CMK (cell line): ENCODE measurements around the gene MAP2K3.

Source experiments
- DNase-seq: peaks from one replicate; pipeline ENCODE4 v3.0.0-alpha.2; 2010; ENCODE audit warnings: low read depth

The MAP2K3 gene

DNA sequence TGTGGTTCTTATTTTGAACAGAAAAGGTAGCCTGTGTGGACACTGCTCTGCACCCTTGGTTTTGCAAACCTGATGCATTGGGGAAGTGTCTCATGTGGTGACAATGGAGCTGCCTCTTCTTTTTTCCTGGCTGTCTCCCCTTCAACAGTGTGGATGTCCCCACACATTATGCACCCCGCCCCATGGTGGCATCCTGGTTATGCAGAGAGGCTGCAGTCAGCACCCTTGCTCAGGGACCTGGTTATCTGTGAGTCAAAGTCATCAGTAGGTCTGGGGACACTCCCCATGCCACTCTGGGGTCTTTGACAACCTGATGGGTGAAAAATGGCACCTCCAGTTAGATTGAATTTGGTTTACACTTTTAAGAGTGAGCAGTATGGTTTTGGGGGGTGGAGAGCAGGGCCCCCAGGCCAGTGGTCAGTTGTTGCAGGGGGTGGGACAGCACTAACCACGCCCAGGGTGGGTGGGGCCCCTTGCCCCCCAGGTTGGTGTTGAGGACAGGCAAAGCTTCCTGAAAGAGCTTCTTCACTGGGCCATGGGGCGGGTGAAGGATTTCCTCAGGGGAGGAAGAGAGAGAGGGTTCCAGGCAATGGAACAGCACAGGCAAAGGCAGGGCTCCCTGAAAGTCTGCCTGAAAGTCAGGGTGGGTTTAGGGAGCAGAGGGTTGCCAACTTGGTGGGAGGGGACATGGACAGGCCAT is 67.0 kb downstream of the MAP2K3 start:
- no peak for DNase-seq

DNA sequence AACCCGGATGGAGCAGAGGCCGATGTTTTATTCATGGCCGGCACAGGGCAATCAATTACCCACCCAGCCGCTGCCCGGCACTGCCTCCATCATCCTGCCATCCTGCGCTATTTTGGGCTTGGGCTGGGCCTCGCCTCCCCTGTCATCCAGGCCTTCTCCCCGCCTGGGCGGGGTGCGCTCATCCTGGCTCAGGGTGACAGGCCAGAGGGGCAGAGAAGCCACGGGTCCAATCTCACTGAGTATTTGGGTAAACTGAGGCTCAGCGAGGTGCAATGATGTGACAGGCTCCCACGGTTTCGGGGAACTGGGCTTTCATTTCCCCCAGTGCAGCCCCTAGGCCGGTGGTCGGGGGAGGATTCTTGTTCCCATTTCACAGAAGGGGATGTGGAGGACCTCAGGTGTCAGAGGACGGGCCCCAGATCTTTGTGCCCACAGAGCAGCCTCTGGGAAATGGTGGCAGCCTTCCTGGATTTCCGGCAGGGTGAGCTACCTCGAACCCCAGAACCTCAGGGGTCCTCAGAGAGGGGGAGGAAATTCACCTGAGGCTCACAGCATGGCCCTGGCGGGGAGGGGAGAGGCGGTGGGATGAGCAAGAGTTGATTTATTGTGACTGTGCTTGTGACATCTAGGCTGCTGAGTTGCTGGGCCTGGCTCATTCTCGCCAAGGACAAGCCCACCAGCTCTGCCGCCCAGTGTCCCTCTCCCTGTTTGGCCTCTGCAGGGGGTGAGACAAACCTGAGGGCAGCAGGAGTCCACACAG is 67.9 kb downstream of the MAP2K3 start:
- no peak for DNase-seq

DNA sequence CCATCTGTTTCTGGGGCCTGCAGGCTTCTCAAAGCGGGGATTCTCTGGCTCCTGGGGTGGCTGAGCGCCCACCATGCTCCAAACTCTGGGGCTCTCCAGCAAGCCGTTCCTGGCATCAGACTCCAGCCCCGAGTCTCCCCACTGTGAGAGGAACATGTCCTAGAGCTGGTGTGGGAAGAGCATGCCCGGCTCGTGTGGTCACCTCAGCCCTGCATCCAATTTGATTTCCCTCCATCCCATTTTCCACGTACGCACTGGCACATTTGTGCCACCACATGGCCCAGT is 68.4 kb downstream of the MAP2K3 start:
- no peak for DNase-seq

DNA sequence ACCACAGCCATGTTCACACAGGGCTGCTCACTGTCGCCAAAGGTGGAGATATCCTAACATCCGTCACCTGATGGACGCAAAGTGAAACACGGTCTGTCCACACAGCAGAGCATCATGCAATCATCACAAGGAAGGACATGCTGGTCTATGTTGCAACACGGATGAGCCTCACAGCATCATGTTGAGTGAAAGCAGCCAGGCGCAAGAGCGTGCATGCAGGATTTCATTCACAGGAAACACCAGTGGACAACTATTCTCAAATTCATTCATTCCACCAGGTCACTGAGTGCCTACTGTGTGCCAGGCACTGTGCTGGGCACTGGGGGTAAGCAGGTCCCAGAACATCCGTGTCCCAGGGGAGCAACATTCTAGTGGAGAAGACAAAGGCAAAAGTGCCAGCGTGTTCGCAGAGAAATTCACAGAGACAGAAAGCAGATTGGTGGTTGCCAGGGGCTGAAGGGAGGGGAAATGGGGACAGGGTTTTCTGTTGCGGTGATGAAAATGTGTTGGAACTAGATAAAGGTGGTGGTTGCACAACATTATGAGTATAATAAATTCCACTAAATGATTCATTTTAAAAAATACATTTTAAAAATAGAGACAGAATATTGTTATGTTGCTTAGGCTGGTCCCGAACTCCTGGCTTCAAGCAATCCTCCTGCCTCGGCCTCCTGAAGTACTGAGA is 69.0 kb downstream of the MAP2K3 start:
- no peak for DNase-seq

DNA sequence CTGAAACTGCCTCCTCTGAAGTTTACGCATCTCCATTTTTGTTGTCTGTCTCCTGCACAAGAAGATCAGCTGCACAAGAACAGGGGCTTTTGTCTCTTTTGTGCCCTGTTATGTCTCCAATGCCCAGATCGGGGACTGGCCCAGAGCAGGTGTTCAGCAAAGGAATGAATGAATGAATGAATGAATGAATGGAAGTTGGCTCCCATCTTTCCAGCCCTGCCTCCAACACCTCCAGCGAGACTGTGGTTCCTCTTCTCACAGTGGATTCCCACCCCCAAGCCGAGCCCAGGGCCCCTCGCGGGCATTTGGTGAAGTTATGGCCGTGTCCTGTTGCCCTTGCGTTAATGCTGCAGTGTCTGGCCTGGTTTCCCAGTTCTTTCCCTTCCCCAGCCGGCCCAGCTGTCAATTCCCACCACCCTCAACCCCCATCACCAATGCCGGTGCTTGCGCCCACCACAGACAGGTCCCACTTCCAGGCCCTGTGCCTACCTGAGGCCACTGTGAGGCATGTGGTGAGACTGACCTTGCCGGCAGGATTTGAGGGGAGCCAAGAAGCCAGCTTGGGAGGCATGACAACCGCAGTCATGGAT is 70.4 kb downstream of the MAP2K3 start:
- no peak for DNase-seq

DNA sequence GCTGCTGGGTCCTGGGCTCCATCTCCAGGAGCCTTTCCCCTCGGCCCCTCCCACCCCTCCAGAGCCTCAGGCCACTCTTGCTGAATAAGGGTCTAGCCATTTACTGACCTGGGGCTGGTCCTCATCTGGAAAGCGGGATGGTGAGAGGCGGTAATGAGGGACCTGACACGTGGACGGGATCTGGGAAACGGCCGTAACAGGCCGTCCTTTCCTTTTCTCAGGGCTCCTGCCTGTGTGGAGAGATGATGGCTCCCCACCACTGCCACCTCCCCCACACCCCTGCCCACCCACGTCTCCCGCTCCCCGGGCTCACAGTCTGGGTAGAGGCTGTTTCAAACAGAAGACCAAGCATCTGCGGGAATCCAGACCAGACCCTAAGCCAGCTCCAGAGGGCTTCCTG is 71.1 kb downstream of the MAP2K3 start:
- DNase-seq = no peak

DNA sequence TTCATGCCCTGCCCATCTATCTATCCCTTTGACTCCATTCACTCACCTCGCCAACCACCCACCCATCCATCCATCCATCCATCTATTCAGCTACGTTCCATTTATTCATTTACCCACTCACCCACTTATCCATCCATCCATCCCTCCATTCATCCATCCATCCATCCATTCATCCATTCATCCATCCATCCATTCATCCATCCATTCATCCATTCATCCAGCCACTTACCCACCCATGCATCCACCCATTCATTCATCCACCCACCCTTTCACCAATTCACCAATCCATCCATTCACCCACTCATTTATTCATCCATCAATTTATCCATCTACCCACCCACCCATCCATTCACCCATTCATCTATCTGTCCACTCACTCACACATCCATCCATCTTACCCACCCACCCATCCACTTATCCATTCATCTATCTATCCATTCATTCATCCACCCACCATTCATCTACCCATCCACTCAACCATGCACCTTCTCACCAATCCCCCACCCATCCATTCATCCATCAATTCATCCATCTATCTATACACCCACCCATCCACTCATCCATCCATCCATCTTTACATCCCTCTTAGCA is 72.1 kb downstream of the MAP2K3 start:
- DNase-seq = no peak

DNA sequence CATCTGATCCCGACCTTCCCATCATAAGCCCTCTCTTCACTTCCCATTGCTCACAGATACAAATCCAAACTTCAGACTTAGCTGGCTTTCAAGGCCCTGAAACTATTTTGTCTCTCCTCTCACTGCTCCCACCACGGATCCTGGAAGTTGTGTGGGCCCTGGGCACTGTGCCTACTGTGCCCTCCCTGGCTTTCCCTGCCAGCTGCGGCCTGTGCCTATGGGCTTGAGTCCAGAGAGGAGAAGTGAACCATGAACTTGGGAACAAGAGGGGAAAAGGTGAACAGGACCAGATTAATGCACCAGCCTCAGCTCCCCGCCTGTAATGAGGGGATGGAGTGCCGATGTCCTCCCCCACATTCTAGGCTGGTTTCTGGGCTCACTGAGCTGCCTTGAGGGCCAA is 72.8 kb downstream of the MAP2K3 start:
- DNase-seq = no peak

DNA sequence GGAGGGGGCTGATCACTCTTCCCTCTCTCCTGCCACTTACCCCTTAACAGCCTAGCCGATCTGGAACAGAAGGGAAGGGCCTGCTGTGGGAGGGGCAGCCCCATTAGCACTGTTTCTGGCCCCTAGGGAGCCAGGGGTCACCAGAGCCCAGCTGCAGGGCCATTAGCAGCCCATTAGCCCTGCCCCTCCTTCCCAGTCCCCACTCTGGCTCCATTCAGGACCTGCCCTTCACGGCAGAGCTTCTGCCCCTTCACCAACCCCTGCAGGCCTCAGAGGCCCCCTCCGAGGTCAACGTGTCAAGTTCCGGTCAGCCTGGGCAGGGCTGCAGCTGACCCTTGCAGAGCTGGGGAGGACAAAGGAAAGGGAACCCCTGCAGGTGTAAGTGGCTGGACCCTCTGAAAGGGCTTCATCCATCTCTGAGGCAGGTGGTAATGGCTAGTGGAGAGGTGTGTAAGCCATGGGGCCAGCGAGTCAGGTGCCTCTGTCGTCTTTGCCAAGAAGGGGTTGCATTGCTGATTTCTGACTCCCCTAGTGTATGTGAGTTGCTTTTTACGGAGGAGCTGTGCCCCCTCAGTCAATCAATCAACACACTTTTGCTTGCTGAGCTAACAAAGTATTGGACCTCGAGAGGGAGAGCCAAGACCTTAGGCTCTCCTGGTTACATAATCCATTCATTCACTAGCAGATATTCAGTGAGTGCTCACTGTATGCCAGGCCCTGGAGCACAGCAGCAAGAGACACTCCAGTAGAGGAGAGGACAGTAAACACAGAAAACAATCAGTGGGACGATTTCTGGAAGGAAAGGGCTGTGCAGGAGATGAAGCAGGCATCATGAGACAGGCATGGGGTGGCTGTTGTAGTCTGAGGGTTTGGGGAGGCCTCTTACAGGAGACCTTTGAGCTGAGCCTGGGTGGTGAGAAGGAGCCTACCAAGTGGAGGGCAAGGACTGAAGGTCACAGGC is 73.5 kb downstream of the MAP2K3 start:
- DNase-seq = no peak

DNA sequence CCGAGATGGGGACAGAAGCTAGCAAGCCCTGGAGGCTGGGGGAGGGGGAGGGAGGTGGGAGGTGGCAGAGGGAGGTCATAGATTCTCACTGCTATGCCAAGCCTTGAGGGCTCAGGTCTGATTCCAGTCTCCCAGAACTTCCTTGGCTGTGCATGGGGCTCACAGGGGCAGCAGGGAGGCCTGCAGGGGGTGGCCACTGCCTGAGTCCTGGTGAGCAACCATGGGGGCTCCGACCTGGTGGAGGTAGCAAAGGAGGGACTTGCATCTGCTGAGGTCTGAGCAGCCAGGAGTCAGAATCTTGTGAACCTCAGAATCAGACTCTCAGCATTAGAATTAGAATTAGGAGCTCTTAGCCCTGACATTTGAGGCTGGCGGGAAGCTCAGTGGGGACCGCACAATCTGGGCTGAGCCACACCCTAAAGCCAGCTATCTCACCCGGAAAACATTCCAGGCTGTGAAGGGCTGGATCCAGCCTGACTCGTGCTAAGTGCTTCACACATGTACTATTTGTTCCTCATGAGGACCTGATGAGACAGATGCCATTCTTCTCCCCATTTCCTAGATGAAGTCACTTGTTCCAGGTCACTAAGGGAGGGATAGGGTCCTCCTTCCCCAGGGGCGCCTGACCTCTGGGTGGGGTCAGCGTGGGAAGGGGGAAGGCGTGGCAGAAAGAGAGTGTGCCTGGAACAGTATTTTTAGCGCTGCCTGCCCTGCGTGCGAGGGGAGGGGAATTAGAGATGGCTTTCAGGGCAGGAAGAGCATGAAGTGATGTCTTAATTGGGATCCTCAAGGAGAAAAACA is 74.4 kb downstream of the MAP2K3 start:
- DNase-seq = no peak

DNA sequence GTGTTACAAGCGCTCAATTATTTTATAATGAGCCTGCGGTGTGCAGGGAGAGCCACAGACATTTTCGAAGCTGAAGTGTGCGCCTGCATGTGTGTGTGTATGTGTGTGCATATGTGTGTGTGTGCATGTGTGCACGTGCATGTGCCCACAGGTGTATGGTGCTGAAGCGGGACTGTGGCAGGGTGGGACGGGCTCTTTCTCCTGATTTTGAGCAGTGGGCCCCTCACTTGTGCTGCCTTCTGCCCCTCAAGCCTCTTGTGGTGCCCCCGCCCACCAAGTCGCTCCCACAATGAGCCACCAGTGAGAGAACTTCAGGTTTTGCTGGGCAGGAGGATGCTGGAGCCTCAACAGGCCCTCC is 75.0 kb downstream of the MAP2K3 start:
- no peak for DNase-seq

DNA sequence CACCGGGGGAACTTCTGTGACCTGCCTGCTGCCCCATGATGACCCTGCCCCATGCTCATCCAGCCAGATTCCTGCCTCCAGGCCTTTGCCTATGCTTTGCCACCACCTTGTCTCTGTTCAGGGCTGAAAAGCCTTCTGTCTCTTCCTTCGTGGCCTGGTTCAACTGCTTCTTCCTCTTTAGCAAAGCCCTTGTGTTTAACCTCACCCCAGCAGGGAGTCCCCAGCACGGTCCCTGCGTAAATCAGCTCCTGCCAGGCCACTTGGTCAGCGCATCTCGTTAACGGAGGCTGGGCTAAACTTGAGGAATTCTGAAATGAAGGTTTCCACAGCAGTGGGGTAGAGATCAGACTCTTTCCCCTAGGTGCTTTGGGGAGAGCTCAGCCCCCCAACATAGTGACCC is 75.5 kb downstream of the MAP2K3 start:
- DNase-seq = no peak

DNA sequence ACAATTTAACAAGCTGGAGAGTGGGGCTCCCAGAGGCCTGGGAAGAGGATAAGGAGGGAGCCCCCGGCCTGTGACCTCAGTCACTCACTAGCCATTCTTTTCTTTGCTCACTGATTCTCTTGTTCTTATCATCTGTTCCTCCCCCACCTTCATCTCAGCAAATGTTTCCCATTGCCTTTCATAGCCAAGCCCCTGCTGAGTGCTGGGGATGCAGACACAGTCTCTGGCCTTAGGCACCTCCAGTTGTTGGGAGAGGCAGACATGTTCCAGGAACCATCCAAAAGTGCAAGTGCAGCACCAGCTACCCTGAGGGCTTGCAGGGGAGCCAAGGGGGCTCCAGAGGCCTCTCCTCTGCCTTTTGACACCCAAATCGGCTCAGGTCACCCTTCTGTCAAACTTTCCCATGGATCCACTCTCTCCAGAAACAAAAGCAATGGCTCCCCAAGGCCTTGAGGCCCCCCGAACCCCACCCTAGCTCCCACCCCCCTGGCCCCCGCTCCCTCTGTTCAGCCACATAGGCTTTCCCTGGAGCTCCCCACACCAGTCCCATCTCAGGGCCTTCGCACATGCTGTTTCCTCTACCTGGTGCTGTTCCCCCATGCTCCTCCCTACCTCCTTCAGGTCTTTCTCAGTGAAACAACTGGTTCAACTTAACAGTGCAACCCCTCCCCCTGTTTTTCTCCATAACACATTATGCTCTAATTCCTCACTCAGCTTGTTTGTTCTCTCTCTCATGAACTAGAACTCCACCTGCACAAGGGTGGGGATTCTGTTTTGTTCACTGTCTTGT is 76.7 kb downstream of the MAP2K3 start:
- no peak for DNase-seq

DNA sequence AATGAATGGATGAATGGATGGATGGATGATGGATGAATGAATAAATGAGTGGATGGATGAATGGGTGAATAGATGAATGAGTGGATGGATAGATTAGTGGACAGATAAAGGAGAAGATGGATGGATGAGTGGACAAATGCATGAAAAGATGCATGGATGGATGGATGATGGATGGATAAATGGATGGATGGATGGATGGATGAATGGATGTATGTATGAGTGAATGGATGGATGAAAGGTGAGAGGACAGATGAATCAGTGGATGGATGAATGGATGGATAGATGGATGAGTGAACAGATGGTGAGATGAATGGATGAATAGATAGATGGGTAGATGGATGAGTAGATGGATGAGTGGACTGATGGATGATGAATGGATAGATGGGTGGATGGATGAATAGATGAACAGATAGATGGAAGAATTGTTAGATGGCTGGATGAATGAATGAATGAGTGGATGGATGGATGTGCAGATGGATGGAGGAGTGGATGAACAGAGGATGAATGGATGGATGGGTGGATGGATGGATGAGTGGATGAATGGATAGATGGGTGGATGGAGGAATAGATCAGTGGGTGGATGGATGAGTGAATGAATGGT is 77.9 kb downstream of the MAP2K3 start:
- DNase-seq = no peak

DNA sequence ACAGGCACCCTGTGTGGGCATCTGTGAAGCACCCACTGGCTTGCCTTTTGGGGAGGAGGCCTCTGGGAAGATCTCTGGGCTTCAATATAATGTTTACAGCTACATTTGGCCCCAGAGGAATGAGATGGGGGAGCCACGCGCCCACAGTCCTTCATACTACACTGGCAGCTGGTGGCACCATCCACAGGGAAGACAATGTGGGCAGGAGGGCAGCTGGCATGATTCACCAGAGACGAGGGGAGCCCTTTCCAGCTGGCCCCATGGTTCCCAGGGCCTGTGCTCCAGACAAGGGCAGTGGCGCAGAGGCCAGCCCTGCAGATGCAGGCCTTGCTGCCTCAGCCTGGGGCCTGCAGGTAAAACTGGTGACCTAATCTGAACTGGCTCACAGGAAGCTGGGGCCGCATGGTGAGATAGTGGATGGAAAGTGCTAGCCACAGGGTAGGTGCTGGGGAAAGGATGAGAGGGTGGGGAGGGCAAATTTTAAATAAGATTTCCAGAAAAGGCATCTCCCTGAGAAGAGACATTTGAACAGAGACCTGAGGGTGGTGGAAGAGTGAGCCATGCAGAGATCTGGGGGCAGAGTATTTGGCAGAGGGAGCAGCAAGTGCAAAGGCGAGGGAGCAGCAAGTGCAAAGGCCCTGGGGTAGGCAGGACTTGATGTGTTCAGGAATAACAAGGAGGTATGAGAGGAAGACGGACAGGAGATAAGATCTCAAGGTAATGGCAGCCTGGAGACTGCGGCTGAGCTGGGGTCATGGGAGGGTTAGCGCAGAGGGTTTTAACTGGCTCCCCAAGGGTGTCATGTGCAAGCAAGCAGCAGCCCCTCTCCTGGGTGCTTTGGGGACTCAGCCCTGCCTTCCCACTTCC is 79.5 kb downstream of the MAP2K3 start:
- no peak for DNase-seq
